ENCODE data around the gene MED29. TPM values are rescaled to one million over a fixed set of nuclear protein-coding genes. Genes with fewer than 3 reads are reported as not detected.

The MED29 gene
- total and polyA plus RNA-seq, 5 donors from 2014 or later, result 53.6 to 65.6 (median 59.5) TPM

GRCh38 chr19:39411832-39412099 is 20.6 kb downstream of the MED29 start:
- Mint-ChIP-seq H3K27ac (peak overlapping the region; percentile 99 to 100 (median 99)), H3K36me3 (peaks cover 30% of the 10 kb centered on the region), H3K4me3 (peak overlapping the region; percentile 95 to 99 (median 97)), H3K27me3 (peaks cover 25% of the 10 kb centered on the region), H3K4me1 (peaks cover 4 to 45% (median 34%) of the 10 kb centered on the region in 4 donors), H3K9me3 (peaks cover 0 to 11% (median 0%) of the 10 kb centered on the region in 7 donors)
- H3K36me3 ChIP-seq (ENCODE audit: control insufficient read depth, insufficient read depth, low read length), result peaks cover 25% of the 10 kb centered on the region
- peak overlapping the region; percentile 75 for H3K4me3 ChIP-seq (ENCODE audit: low read depth, low read length)
- ATAC-seq (ENCODE audit: low read depth in 2 of 2), result peak; percentile 45 to 47
- peaks cover 55% of the 10 kb centered on the region for H3K4me1 ChIP-seq (ENCODE audit: control insufficient read depth, insufficient read depth, low read length, poor library complexity, severe bottlenecking)
- no peaks in the 10 kb centered on the region for H3K9me3 ChIP-seq (ENCODE audit: control insufficient read depth in 2 of 2, low read length in 2 of 2)
- peak; percentile 84 to 95 (median 93) for DNase-seq
- H3K27me3 ChIP-seq (ENCODE audit: control insufficient read depth, insufficient read depth, low read length), result no peaks in the 10 kb centered on the region
- H3K27ac ChIP-seq (ENCODE audit: insufficient read depth, low read length, poor library complexity, severe bottlenecking), result peak overlapping the region; percentile 100

GRCh38 chr19:39412100-39412866 is 21.1 kb downstream of the MED29 start, which contains the start of gene PLEKHG2:
Gene PLEKHG2 (plus strand): TSS chr19:39412669. CDS start chr19:39414087, 1,418 bp downstream.
- Histone ChIP-seq H3K4me1 (ENCODE audit: control insufficient read depth, insufficient read depth, low read length, poor library complexity, severe bottlenecking) (peaks cover 55% of the 10 kb centered on the region), H3K4me3 (ENCODE audit: low read depth, low read length) (peak within 1 kb of the TSS; percentile 75), H3K9me3 (ENCODE audit: control insufficient read depth in 2 of 2, low read length in 2 of 2) (no peaks in the 10 kb centered on the region), H3K36me3 (ENCODE audit: control insufficient read depth, insufficient read depth, low read length) (peaks cover 26% of the 10 kb centered on the region), H3K27ac (ENCODE audit: insufficient read depth, low read length, poor library complexity, severe bottlenecking) (peak within 1 kb of the TSS; percentile 100), H3K27me3 (ENCODE audit: control insufficient read depth, insufficient read depth, low read length) (no peaks in the 10 kb centered on the region)
- DNase-seq (peak; percentile 92 to 99 (median 97)), ATAC-seq (ENCODE audit: low read depth in 2 of 2) (peak; percentile 72 to 74)
- Mint-ChIP-seq H3K4me3 (peak within 1 kb of the TSS; percentile 95 to 99 (median 97)), H3K9me3 (peaks cover 0 to 7% (median 0%) of the 10 kb centered on the region in 7 donors), H3K4me1 (peaks cover 4 to 47% (median 34%) of the 10 kb centered on the region in 4 donors), H3K27ac (peak within 1 kb of the TSS; percentile 99 to 100 (median 99)), H3K36me3 (peaks cover 30% of the 10 kb centered on the region), H3K27me3 (peaks cover 20% of the 10 kb centered on the region)

DNA sequence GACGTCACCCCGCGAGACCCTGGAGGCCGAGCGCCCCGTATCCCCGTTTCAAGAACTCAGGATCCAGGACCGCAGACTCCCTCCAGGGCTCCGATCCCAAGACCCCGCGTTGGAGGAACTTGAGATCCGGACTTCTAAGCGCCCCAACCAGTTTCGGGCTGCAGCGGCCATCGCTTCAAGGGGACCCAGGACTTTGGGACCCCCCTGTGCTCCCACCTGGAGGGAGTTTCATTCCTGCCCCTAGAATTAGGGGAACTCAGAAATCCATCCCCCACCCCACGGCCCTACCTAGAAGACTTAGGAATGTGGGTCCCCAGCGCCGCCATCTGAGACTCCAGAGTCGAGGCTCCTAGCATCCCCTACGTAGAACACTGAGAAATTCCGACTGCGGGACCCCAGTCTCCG is 21.7 kb downstream of the MED29 start:
- Histone ChIP-seq H3K4me1 (ENCODE audit: control insufficient read depth, insufficient read depth, low read length, poor library complexity, severe bottlenecking) (peaks cover 53% of the 10 kb centered on the region), H3K36me3 (ENCODE audit: control insufficient read depth, insufficient read depth, low read length) (peaks cover 20% of the 10 kb centered on the region), H3K27me3 (ENCODE audit: control insufficient read depth, insufficient read depth, low read length) (no peaks in the 10 kb centered on the region), H3K4me3 (ENCODE audit: low read depth, low read length) (peak overlapping the region; percentile 72), H3K27ac (ENCODE audit: insufficient read depth, low read length, poor library complexity, severe bottlenecking) (peak overlapping the region; percentile 100), H3K9me3 (ENCODE audit: control insufficient read depth in 2 of 2, low read length in 2 of 2) (no peaks in the 10 kb centered on the region)
- Mint-ChIP-seq H3K27me3 (peaks cover 20% of the 10 kb centered on the region), H3K36me3 (peaks cover 28% of the 10 kb centered on the region), H3K4me3 (peak overlapping the region; percentile 95 to 99 (median 97)), H3K27ac (peak overlapping the region; percentile 38 to 99 (median 99)), H3K9me3 (peaks cover 0 to 7% (median 0%) of the 10 kb centered on the region in 7 donors), H3K4me1 (peaks cover 4 to 48% (median 34%) of the 10 kb centered on the region in 4 donors)
- DNase-seq (no peak), ATAC-seq (ENCODE audit: low read depth in 2 of 2) (no peak)

DNA sequence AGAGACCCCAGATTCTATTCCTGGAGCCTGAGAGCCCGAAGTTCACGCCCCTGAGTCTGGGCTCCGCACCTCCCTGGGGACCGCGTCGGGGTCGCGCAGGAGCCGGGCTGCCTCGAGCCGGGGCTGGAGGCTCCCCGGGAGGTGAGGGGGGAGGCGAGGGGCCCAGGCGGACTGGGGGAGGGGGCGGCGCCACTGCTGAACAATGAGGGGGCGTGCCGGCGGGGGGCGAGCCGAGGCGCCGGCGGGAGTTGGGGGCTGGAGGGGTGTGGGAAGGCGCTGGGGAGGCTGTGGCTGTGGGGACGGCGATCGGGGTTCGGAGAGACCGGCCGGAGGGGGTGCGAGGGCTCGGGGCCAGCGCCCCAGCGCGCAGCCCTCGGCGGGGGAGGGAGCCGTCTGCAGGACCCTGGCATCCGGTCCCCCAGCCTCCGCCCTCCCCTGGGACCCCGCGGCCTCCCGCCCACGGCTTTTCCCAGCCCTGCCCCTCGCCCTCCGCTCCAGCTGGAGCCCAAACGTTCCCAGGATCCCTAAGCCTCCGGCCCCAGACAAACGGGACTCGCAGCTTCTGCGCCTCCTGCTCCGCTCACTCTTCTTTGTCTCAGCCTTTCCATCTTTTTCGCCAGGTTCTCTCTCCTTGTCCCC is 22.2 kb downstream of the MED29 start:
- no peaks in the 10 kb centered on the region for H3K27me3 ChIP-seq (ENCODE audit: control insufficient read depth, insufficient read depth, low read length)
- peak in 2 of 3 donors; percentile 33 to 48 for DNase-seq
- Mint-ChIP-seq H3K9me3 (peaks cover 0 to 7% (median 0%) of the 10 kb centered on the region in 7 donors), H3K27me3 (peaks cover 20% of the 10 kb centered on the region), H3K4me1 (peaks cover 4 to 48% (median 34%) of the 10 kb centered on the region in 4 donors), H3K4me3 (peak overlapping the region; percentile 95 to 99 (median 97)), H3K36me3 (peaks cover 23% of the 10 kb centered on the region), H3K27ac (peak overlapping the region; percentile 97 to 99 (median 99))
- peaks cover 49% of the 10 kb centered on the region for H3K4me1 ChIP-seq (ENCODE audit: control insufficient read depth, insufficient read depth, low read length, poor library complexity, severe bottlenecking)
- no peak for ATAC-seq (ENCODE audit: low read depth in 2 of 2)
- peaks cover 15% of the 10 kb centered on the region for H3K36me3 ChIP-seq (ENCODE audit: control insufficient read depth, insufficient read depth, low read length)
- no peaks in the 10 kb centered on the region for H3K9me3 ChIP-seq (ENCODE audit: control insufficient read depth in 2 of 2, low read length in 2 of 2)
- H3K27ac ChIP-seq (ENCODE audit: insufficient read depth, low read length, poor library complexity, severe bottlenecking), result peak overlapping the region; percentile 100
- H3K4me3 ChIP-seq (ENCODE audit: low read depth, low read length), result peak overlapping the region; percentile 72

GRCh38 chr19:39413911-39414608 is 22.9 kb downstream of the MED29 start:
- peak overlapping the region; percentile 85 to 97 (median 94) for H3K27ac Mint-ChIP-seq
- peaks cover 0 to 5% (median 0%) of the 10 kb centered on the region in 7 donors for H3K9me3 Mint-ChIP-seq
- peak overlapping the region; percentile 100 for H3K27ac ChIP-seq (ENCODE audit: insufficient read depth, low read length, poor library complexity, severe bottlenecking)
- peaks cover 4 to 43% (median 29%) of the 10 kb centered on the region in 4 donors for H3K4me1 Mint-ChIP-seq
- DNase-seq (no peak), ATAC-seq (ENCODE audit: low read depth in 2 of 2) (no peak)
- H3K36me3 Mint-ChIP-seq, result peaks cover 17% of the 10 kb centered on the region
- H3K4me3 ChIP-seq (ENCODE audit: low read depth, low read length), result peak overlapping the region; percentile 32
- H3K27me3 ChIP-seq (ENCODE audit: control insufficient read depth, insufficient read depth, low read length), result no peaks in the 10 kb centered on the region
- peaks cover 42% of the 10 kb centered on the region for H3K4me1 ChIP-seq (ENCODE audit: control insufficient read depth, insufficient read depth, low read length, poor library complexity, severe bottlenecking)
- peak overlapping the region; percentile 40 to 90 (median 84) for H3K4me3 Mint-ChIP-seq
- peaks cover 16% of the 10 kb centered on the region for H3K27me3 Mint-ChIP-seq
- H3K9me3 ChIP-seq (ENCODE audit: control insufficient read depth in 2 of 2, low read length in 2 of 2), result no peaks in the 10 kb centered on the region
- H3K36me3 ChIP-seq (ENCODE audit: control insufficient read depth, insufficient read depth, low read length), result peaks cover 16% of the 10 kb centered on the region

DNA sequence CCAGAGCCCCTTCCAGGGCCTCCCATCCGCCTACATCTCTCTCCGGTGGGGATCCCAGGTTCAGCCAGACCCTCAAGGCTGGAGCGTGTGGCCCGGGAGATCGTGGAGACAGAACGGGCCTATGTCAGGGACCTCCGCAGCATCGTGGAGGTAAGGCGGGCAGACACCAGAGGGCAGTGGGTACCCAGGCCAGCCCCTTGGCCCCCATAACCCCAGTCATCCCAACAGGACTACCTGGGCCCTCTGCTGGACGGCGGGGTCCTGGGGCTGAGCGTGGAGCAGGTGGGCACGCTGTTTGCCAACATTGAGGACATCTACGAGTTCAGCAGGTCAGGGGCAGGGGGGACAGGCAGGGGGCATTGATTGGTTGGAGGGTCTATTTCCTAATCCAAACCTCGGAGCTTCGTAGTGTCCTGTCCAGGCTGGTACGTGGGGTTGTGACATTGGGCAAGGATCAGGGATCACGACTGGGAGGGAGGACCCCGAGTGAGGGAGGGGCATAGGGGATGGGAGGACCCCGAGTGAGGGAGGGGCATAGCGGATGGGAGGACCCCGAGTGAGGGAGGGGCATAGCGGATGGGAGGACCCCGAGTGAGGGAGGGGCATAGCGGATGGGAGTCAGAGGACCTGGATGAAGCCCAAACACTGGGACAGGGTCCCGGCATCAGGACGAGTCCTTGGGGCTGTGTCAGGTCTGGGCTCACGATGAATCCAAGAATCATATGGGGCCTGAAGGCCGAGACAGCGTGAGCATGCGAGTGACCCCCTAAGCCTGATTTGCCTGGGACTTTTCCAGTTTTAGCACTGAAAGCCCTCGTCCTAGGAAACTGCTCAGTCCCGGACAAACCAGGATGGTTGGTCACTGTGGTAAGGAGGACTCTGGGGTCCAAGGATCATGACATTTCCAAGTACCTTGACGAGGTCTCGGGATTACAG is 24.2 kb downstream of the MED29 start:
- Histone ChIP-seq H3K36me3 (ENCODE audit: control insufficient read depth, insufficient read depth, low read length) (peaks cover 17% of the 10 kb centered on the region), H3K4me1 (ENCODE audit: control insufficient read depth, insufficient read depth, low read length, poor library complexity, severe bottlenecking) (peaks cover 30% of the 10 kb centered on the region), H3K9me3 (ENCODE audit: control insufficient read depth in 2 of 2, low read length in 2 of 2) (no peaks in the 10 kb centered on the region), H3K4me3 (ENCODE audit: low read depth, low read length) (no peak overlapping the region), H3K27ac (ENCODE audit: insufficient read depth, low read length, poor library complexity, severe bottlenecking) (no peak overlapping the region), H3K27me3 (ENCODE audit: control insufficient read depth, insufficient read depth, low read length) (no peaks in the 10 kb centered on the region)
- H3K4me3 Mint-ChIP-seq, result peak overlapping the region; percentile 31 to 89 (median 52)
- H3K9me3 Mint-ChIP-seq, result peaks cover 0 to 5% (median 0%) of the 10 kb centered on the region in 7 donors
- no peak overlapping the region for H3K27ac Mint-ChIP-seq
- H3K4me1 Mint-ChIP-seq, result peaks cover 4 to 40% (median 27%) of the 10 kb centered on the region in 4 donors
- ATAC-seq (ENCODE audit: low read depth in 2 of 2) (no peak), DNase-seq (no peak)
- peaks cover 19% of the 10 kb centered on the region for H3K36me3 Mint-ChIP-seq
- H3K27me3 Mint-ChIP-seq, result peaks cover 12% of the 10 kb centered on the region
